Measurements from ENCODE around the gene TMCC3. TPM values are rescaled to one million over a fixed set of nuclear protein-coding genes. Genes with fewer than 3 reads are reported as not detected.

The TMCC3 gene
- total RNA-seq, 1 experiment from 2014 or later, result 2.2 TPM

DNA sequence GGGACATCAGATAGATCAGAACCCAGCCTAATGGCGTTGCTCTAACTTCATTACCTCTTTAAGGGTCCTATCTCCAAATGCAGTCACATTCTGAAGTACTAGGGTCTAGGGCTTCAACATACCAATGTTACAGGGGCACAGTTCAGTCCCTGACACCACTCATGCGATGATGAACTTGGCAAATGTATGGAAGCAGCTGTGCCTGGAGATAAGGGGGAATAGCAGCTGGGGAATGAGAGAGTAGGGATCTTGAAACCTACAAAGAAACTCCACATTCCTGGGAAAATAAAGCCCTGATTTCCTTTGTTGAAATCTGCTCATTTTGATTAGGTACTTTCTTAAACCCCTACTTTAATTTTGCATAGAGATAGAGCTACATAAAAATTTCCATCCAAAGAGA lies 20.5 kb upstream of the TMCC3 start:
- H3K36me3 Mint-ChIP-seq, result no peaks in the 10 kb centered on the region
- POLR2A ChIA-PET, result no interaction called here

DNA sequence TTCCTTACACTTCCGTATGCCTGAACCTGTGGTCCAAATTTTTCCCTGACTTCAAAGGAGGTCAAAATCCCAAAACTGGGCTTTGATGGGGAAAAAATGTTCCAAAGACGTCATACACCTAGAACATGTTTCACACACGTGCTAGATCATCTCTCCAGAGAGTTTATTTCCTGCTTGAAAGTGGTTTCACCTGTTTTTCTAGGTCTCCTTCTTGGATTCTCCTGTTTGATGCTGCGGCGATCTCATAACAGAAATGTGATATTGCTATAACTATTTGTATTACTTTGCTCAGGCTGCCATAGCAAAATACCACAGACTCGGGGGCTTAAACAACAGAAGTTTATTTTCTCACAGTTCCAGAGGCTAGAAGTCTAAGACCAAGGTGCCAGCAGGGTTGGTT lies 19.7 kb upstream of the TMCC3 start:
- DNase-seq (ENCODE audit: low spot score) (no peak), ATAC-seq (no peak)
- POLR2A ChIA-PET, result no interaction called here
- CTCF ChIA-PET, result no interaction called here
- Mint-ChIP-seq H3K36me3 (no peaks in the 10 kb centered on the region), H3K4me3 (no peak overlapping the region), H3K27ac (no peak overlapping the region), H3K4me1 (peaks cover 10% of the 10 kb centered on the region), H3K27me3 (ENCODE audit: low read depth) (no peaks in the 10 kb centered on the region), H3K9me3 (no peaks in the 10 kb centered on the region)
- no peak for TF ChIP-seq RELA (CRISPR knock-in tag; IDR thresholded peaks at IDR 0.05; ENCODE audit: borderline replicate concordance)
- no peak for TF ChIP-seq PRDM15 (CRISPR knock-in tag; IDR thresholded peaks at IDR 0.05)
- TF ChIP-seq HMGA2 (CRISPR knock-in tag; IDR thresholded peaks at IDR 0.05), result no peak
- TF ChIP-seq FOXJ3 (CRISPR knock-in tag; IDR thresholded peaks at IDR 0.05; ENCODE audit: borderline replicate concordance), result no peak
- no peak for TF ChIP-seq OVOL2 (CRISPR knock-in tag; IDR thresholded peaks at IDR 0.05; ENCODE audit: borderline replicate concordance)
- no peak for TF ChIP-seq ETV6 (CRISPR knock-in tag; IDR thresholded peaks at IDR 0.05)
- TF ChIP-seq, protein P1, sequence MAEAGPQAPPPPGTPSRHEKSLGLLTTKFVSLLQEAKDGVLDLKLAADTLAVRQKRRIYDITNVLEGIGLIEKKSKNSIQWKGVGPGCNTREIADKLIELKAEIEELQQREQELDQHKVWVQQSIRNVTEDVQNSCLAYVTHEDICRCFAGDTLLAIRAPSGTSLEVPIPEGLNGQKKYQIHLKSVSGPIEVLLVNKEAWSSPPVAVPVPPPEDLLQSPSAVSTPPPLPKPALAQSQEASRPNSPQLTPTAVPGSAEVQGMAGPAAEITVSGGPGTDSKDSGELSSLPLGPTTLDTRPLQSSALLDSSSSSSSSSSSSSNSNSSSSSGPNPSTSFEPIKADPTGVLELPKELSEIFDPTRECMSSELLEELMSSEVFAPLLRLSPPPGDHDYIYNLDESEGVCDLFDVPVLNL (CRISPR knock-in tag; IDR thresholded peaks at IDR 0.05; ENCODE audit: borderline replicate concordance, low read depth), result no peak
- TF ChIP-seq IRF2 (CRISPR knock-in tag; IDR thresholded peaks at IDR 0.05; ENCODE audit: borderline replicate concordance, low read depth), result no peak

More for the DNA sequence above, 20.5 kb upstream of the TMCC3 start:
- no peak for TF ChIP-seq TEAD1 (CRISPR knock-in tag; IDR thresholded peaks at IDR 0.05)
- TF ChIP-seq JUN (CRISPR knock-in tag; IDR thresholded peaks at IDR 0.05), result no peak
- TF ChIP-seq, protein P2, sequence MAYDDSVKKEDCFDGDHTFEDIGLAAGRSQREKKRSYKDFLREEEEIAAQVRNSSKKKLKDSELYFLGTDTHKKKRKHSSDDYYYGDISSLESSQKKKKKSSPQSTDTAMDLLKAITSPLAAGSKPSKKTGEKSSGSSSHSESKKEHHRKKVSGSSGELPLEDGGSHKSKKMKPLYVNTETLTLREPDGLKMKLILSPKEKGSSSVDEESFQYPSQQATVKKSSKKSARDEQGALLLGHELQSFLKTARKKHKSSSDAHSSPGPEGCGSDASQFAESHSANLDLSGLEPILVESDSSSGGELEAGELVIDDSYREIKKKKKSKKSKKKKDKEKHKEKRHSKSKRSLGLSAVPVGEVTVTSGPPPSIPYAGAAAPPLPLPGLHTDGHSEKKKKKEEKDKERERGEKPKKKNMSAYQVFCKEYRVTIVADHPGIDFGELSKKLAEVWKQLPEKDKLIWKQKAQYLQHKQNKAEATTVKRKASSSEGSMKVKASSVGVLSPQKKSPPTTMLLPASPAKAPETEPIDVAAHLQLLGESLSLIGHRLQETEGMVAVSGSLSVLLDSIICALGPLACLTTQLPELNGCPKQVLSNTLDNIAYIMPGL (CRISPR knock-in tag; IDR thresholded peaks at IDR 0.05), result no peak
- TF ChIP-seq, protein P3, sequence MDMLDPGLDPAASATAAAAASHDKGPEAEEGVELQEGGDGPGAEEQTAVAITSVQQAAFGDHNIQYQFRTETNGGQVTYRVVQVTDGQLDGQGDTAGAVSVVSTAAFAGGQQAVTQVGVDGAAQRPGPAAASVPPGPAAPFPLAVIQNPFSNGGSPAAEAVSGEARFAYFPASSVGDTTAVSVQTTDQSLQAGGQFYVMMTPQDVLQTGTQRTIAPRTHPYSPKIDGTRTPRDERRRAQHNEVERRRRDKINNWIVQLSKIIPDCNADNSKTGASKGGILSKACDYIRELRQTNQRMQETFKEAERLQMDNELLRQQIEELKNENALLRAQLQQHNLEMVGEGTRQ (CRISPR knock-in tag; IDR thresholded peaks at IDR 0.05), result no peak
- no peak for TF ChIP-seq NR1H2 (CRISPR knock-in tag; IDR thresholded peaks at IDR 0.05)
- TF ChIP-seq MYBL2 (CRISPR knock-in tag; IDR thresholded peaks at IDR 0.05), result no peak
- TF ChIP-seq, protein P4, sequence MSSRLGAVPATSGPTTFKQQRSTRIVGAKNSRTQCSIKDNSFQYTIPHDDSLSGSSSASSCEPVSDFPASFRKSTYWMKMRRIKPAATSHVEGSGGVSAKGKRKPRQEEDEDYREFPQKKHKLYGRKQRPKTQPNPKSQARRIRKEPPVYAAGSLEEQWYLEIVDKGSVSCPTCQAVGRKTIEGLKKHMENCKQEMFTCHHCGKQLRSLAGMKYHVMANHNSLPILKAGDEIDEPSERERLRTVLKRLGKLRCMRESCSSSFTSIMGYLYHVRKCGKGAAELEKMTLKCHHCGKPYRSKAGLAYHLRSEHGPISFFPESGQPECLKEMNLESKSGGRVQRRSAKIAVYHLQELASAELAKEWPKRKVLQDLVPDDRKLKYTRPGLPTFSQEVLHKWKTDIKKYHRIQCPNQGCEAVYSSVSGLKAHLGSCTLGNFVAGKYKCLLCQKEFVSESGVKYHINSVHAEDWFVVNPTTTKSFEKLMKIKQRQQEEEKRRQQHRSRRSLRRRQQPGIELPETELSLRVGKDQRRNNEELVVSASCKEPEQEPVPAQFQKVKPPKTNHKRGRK (CRISPR knock-in tag; IDR thresholded peaks at IDR 0.05; ENCODE audit: borderline replicate concordance), result no peak
- TF ChIP-seq CBFB (CRISPR knock-in tag; IDR thresholded peaks at IDR 0.05; ENCODE audit: low read depth), result no peak
- TF ChIP-seq HMGA2 (CRISPR knock-in tag; IDR thresholded peaks at IDR 0.05), result no peak
- no peak for TF ChIP-seq E2F1 (CRISPR knock-in tag; IDR thresholded peaks at IDR 0.05)
- TF ChIP-seq, protein P5, sequence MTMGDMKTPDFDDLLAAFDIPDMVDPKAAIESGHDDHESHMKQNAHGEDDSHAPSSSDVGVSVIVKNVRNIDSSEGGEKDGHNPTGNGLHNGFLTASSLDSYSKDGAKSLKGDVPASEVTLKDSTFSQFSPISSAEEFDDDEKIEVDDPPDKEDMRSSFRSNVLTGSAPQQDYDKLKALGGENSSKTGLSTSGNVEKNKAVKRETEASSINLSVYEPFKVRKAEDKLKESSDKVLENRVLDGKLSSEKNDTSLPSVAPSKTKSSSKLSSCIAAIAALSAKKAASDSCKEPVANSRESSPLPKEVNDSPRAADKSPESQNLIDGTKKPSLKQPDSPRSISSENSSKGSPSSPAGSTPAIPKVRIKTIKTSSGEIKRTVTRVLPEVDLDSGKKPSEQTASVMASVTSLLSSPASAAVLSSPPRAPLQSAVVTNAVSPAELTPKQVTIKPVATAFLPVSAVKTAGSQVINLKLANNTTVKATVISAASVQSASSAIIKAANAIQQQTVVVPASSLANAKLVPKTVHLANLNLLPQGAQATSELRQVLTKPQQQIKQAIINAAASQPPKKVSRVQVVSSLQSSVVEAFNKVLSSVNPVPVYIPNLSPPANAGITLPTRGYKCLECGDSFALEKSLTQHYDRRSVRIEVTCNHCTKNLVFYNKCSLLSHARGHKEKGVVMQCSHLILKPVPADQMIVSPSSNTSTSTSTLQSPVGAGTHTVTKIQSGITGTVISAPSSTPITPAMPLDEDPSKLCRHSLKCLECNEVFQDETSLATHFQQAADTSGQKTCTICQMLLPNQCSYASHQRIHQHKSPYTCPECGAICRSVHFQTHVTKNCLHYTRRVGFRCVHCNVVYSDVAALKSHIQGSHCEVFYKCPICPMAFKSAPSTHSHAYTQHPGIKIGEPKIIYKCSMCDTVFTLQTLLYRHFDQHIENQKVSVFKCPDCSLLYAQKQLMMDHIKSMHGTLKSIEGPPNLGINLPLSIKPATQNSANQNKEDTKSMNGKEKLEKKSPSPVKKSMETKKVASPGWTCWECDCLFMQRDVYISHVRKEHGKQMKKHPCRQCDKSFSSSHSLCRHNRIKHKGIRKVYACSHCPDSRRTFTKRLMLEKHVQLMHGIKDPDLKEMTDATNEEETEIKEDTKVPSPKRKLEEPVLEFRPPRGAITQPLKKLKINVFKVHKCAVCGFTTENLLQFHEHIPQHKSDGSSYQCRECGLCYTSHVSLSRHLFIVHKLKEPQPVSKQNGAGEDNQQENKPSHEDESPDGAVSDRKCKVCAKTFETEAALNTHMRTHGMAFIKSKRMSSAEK (CRISPR knock-in tag; IDR thresholded peaks at IDR 0.05; ENCODE audit: borderline replicate concordance), result no peak
- TF ChIP-seq ZNF232 (CRISPR knock-in tag; IDR thresholded peaks at IDR 0.05), result no peak
- DNase-seq (ENCODE audit: low spot score) (no peak), ATAC-seq (no peak)
- Mint-ChIP-seq H3K4me1 (peaks cover 12% of the 10 kb centered on the region), H3K27me3 (ENCODE audit: low read depth) (no peaks in the 10 kb centered on the region), H3K27ac (no peak overlapping the region), H3K9me3 (no peaks in the 10 kb centered on the region), H3K4me3 (no peak overlapping the region)
- CTCF ChIA-PET, result no interaction called here
